Measurements from ENCODE around the gene SF3B6. TPM values are rescaled to one million over a fixed set of nuclear protein-coding genes. Genes with fewer than 3 reads are reported as not detected.

Gene SF3B6
- total and polyA plus RNA-seq, 2 donors (not counting 3 experiments of a cell fraction or from before 2014, with no cell fraction given), result 105 to 150 TPM

DNA sequence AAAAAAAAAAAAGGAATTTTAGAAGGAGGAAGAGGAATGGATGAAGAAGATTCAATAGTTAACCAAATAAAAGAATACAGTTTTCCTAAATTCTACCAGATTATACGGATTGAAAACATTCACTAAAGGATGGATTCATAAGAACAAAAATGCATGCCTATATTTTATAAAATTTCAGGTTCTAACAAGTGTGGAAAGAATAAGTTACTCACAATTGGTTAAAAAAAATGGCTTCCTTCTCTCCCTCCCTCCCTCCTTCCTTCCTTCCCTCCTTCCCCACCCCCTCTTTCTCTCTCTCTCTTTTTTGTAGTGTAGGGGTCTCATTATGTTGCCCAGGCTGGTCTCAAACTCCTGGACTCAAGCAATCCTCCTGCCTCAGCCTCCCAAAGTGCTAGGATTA, 10.1 kb upstream of the SF3B6 start:
- H3K4me3 ChIP-seq (replicated peaks in 1 of 3; ENCODE audit: insufficient read depth in 1 of 3, low read depth in 1 of 3, low read length in 3 of 3), result no peak overlapping the region
- H3K9me1 ChIP-seq (replicated peaks; ENCODE audit: control insufficient read depth, extremely low read depth, insufficient read depth, low read length), result no peaks in the 10 kb centered on the region
- no peak overlapping the region for H3K4me2 ChIP-seq (ENCODE audit: insufficient read depth, low read length)
- POLR2A ChIA-PET, result no interaction called here
- H3K79me2 ChIP-seq (ENCODE audit: control insufficient read depth, insufficient read depth, low read length), result peaks cover 6% of the 10 kb centered on the region
- H3K4me1 ChIP-seq (ENCODE audit: control insufficient read depth, extremely low read depth, insufficient read depth, low read length), result peaks cover 16% of the 10 kb centered on the region
- no peak overlapping the region for H3K27ac ChIP-seq (ENCODE audit: insufficient read depth, low read depth, low read length)
- no peaks in the 10 kb centered on the region for H4K20me1 ChIP-seq (replicated peaks; ENCODE audit: control insufficient read depth, extremely low read depth, insufficient read depth, low read length)
- intact Hi-C loops (cut with micrococcal nuclease), result no loop called here
- DNase-seq (ENCODE audit: low read depth, low spot score) (no peak), FAIRE-seq (no peak)
- no peak overlapping the region for H3K9ac ChIP-seq (replicated peaks; ENCODE audit: extremely low read depth, insufficient read depth, low read length)
- no peaks in the 10 kb centered on the region for H3K9me3 ChIP-seq (replicated peaks; ENCODE audit: control insufficient read depth, insufficient read depth, low read length)
- no peak overlapping the region for H2AFZ ChIP-seq (ENCODE audit: low read depth, low read length)
- TF ChIP-seq JUN (IDR thresholded peaks at IDR 0.05; ENCODE audit: borderline replicate concordance, insufficient read depth, insufficient read length, low read depth) (no peak), EZH2 (IDR thresholded peaks at IDR 0.05; ENCODE audit: borderline replicate concordance, low read depth, low read length, severe bottlenecking) (no peak), POLR2AphosphoS5 (IDR thresholded peaks at IDR 0.05; ENCODE audit: insufficient read depth, low read depth, low read length) (no peak), POLR2A (IDR thresholded peaks at IDR 0.05; ENCODE audit: low read depth, low read length) (no peak), GATA2 (IDR thresholded peaks at IDR 0.05; ENCODE audit: insufficient read depth, insufficient read length, low read depth, low read length) (no peak), MYC (IDR thresholded peaks at IDR 0.05; ENCODE audit: low read depth, low read length) (no peak), FOS (IDR thresholded peaks at IDR 0.05; ENCODE audit: borderline replicate concordance, insufficient read depth, low read length) (no peak)
- TF ChIP-seq, protein P1, sequence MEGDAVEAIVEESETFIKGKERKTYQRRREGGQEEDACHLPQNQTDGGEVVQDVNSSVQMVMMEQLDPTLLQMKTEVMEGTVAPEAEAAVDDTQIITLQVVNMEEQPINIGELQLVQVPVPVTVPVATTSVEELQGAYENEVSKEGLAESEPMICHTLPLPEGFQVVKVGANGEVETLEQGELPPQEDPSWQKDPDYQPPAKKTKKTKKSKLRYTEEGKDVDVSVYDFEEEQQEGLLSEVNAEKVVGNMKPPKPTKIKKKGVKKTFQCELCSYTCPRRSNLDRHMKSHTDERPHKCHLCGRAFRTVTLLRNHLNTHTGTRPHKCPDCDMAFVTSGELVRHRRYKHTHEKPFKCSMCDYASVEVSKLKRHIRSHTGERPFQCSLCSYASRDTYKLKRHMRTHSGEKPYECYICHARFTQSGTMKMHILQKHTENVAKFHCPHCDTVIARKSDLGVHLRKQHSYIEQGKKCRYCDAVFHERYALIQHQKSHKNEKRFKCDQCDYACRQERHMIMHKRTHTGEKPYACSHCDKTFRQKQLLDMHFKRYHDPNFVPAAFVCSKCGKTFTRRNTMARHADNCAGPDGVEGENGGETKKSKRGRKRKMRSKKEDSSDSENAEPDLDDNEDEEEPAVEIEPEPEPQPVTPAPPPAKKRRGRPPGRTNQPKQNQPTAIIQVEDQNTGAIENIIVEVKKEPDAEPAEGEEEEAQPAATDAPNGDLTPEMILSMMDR (IDR thresholded peaks at IDR 0.05; ENCODE audit: extremely low read depth in 1 of 2, insufficient read depth in 1 of 2, low read depth in 1 of 2, low read length in 2 of 2), result no peak
- TF ChIP-seq, protein P2, sequence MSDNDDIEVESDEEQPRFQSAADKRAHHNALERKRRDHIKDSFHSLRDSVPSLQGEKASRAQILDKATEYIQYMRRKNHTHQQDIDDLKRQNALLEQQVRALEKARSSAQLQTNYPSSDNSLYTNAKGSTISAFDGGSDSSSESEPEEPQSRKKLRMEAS (IDR thresholded peaks at IDR 0.05; ENCODE audit: insufficient read depth, insufficient read length), result no peak
- peaks cover 2 to 6% of the 10 kb centered on the region in 2 experiments for H3K36me3 ChIP-seq (ENCODE audit: control insufficient read depth in 2 of 2, extremely low read depth in 1 of 2, insufficient read depth in 2 of 2, low read length in 2 of 2)
- BruUV-seq (replicated peaks), result no TSS peak
- no peaks in the 10 kb centered on the region for H3K27me3 ChIP-seq (ENCODE audit: control insufficient read depth in 2 of 2, insufficient read depth in 2 of 2, low read length in 2 of 2)
- dilution Hi-C loops (cut with MboI; ENCODE audit: extremely low pct_ligation_motif_present, low sequenced_read_pairs), result no loop called here
- CTCF ChIA-PET, result interaction anchor here (0.7 to 2.3 kb wide), 2 partner anchors 10 to 19 kb away, joined by 4 to 15 read pairs; partner anchors contain the start of gene SF3B6

Data from endothelial cell of umbilical vein (primary cell).